Measurements from ENCODE around the gene ASMTL. TPM values are rescaled to one million over a fixed set of nuclear protein-coding genes. Genes with fewer than 3 reads are reported as not detected.

ASMTL gene
- total RNA-seq, 4 donors from 2014 or later: 3.4 to 20.3 (median 18.4) TPM

DNA sequence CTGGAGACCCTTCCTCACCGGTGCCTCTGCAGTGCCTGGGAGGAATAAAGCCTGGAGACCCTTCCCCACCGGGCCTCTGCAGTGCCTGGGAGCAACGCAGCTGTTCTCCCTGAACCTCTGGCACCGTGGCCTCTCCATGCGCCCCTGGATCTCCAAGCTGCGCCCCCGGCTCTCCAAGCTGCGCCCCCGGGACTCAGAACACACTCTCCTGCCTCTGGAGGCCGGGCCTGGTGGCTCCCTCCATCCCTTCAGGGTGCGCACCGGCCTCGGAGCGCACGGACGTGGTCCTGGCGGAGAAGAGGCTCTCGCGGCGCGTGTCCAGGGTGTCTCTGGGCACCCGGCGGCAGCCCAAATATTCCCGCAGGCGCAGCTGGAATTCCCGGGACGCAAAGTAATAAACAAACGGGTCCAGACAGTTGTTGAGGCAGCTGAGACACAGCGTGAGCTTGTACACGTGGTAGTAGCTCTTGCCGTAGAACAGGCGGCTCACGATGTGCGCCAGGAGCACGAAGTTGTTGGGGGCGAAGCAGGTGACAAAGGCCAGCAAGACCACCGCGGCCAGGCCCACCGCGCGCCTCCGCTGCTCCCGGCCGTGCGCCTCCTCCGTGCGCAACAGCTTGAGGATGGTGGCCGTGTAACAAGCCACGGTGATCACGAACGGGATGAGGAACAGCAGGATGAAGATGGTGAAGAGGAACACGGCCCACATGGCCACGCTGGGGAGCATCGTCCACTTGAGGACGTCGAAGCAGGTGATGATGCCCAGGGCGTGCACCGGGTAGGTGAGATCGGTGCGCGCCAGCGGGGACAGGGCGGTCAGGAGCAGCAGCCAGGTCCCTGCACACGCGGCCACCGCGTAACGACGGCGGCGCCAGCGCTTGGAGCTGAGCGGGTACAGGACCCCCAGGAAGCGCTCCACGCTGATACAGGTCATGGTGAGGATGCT is 12.8 kb upstream of the ASMTL start:
- DNase-seq: no peak
- Histone ChIP-seq H3K27me3 (peaks cover 7% of the 10 kb centered on the region), H3K4me3 (no peak overlapping the region), H3K9me3 (no peaks in the 10 kb centered on the region), H3K27ac (no peak overlapping the region), H3K36me3 (no peaks in the 10 kb centered on the region), H3K4me1 (no peaks in the 10 kb centered on the region)
- 17 to 52% methylated on average over 1 to 71 of the region's 75 CpGs for WGBS, 2 donors (ENCODE audit: low coverage in 1 of 2)
- intact Hi-C loops (cut with DNase I; ENCODE audit: low total_unique reads) (no loop called here), in situ Hi-C loops (cut with MboI; ENCODE audit: low pct_ligation_motif_present in 1 of 4, low pct_unique_long_range_greater_than_20kb in 1 of 4, low sequenced_read_pairs in 3 of 4) (loop anchor here in 3 of 4 donors (10.0 to 25.0 kb wide), 3 partner anchors 119 to 1147 kb away; partner anchors contain the start of gene AKAP17A (in 1 of the 3))
- TF ChIP-seq POLR2AphosphoS5 (IDR thresholded peaks at IDR 0.05) (no peak), EP300 (IDR thresholded peaks at IDR 0.05; ENCODE audit: low read depth) (no peak)

DNA sequence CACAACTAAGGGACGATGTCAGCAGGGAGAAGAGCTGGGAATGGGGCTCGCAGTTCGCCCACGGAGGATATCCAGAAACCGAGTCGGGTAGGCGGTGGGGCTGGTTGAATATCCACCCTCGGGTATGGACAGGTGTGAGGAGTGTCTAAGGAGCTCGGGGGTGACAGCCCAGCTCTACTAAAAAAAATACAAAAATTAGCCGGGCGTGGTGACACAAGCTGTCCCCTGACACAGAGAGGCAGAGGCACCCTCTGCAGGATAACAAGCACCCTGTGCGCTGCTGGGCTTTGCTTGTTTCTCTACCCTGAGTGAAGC is 12.2 kb upstream of the ASMTL start:
- no peaks in the 10 kb centered on the region for H3K9me3 ChIP-seq
- H3K4me1 ChIP-seq: no peaks in the 10 kb centered on the region
- H3K4me3 ChIP-seq: no peak overlapping the region
- peaks cover 7% of the 10 kb centered on the region for H3K27me3 ChIP-seq
- no peaks in the 10 kb centered on the region for H3K36me3 ChIP-seq
- no peak for DNase-seq
- no peak for TF ChIP-seq POLR2A (IDR thresholded peaks at IDR 0.05)
- TF ChIP-seq POLR2AphosphoS5 (IDR thresholded peaks at IDR 0.05): no peak
- TF ChIP-seq EP300 (IDR thresholded peaks at IDR 0.05; ENCODE audit: low read depth): no peak
- TF ChIP-seq, protein P1, sequence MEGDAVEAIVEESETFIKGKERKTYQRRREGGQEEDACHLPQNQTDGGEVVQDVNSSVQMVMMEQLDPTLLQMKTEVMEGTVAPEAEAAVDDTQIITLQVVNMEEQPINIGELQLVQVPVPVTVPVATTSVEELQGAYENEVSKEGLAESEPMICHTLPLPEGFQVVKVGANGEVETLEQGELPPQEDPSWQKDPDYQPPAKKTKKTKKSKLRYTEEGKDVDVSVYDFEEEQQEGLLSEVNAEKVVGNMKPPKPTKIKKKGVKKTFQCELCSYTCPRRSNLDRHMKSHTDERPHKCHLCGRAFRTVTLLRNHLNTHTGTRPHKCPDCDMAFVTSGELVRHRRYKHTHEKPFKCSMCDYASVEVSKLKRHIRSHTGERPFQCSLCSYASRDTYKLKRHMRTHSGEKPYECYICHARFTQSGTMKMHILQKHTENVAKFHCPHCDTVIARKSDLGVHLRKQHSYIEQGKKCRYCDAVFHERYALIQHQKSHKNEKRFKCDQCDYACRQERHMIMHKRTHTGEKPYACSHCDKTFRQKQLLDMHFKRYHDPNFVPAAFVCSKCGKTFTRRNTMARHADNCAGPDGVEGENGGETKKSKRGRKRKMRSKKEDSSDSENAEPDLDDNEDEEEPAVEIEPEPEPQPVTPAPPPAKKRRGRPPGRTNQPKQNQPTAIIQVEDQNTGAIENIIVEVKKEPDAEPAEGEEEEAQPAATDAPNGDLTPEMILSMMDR (IDR thresholded peaks at IDR 0.05): no peak
- WGBS, 2 donors (ENCODE audit: low coverage in 1 of 2): 71 to 84% methylated on average over 6 to 12 of the region's 12 CpGs
- in situ Hi-C loops (cut with MboI; ENCODE audit: low pct_ligation_motif_present in 1 of 4, low pct_unique_long_range_greater_than_20kb in 1 of 4, low sequenced_read_pairs in 3 of 4): loop anchor here in 3 of 4 donors (10.0 to 25.0 kb wide), 3 partner anchors 120 to 1147 kb away; partner anchors contain the start of gene AKAP17A (in 1 of the 3)
- H3K27ac ChIP-seq: no peak overlapping the region
- intact Hi-C loops (cut with DNase I; ENCODE audit: low total_unique reads): no loop called here

DNA sequence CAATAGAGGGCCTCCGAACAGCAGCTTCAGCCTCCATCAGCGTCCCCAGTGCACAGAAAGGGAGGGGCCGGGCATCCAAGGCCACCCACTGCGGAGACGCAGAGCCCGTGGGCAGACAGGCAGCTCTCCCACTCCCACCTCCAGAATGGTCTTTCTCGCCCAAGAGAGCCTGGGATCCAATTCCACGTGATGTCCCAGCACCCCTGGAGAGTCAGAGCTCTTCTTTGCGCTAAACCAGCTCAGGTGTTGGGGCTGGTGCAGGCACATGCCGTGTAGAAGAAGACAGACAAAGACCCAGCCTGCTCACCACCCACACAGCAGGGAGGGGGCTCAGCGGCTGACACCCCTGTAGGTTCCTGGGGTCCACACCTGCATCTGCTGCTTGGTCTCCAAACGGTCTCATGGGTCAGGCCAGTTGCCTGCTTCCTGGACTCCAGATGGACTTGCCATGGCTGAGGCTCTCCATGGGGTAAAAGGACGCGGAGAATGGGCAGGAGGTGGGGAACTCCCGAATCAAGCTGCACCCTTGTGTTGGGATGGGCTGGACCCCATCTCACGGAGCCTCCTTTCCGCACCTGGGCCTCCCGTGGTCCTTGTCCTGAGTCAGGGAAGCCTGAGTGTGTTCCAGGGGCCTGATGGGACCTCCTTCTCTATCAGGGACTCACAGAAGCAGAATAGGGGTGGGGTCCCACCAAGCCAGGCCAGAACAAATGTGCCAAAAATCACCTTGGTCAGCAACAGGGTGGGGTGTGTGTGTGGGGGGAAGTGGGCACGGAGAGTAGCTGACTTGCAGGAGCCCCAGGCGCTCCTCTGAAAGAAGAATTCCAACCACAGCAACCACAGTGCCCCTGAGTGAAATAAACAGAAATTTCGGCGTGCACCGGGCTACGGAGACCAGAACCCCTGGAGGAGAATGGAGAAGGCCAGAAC is 11.6 kb upstream of the ASMTL start:
- intact Hi-C loops (cut with DNase I; ENCODE audit: low total_unique reads) (no loop called here), in situ Hi-C loops (cut with MboI; ENCODE audit: low pct_ligation_motif_present in 1 of 4, low pct_unique_long_range_greater_than_20kb in 1 of 4, low sequenced_read_pairs in 3 of 4) (loop anchor here in 3 of 4 donors (10.0 to 25.0 kb wide), 3 partner anchors 120 to 1148 kb away; partner anchors contain the start of gene AKAP17A (in 1 of the 3))
- no peak for DNase-seq
- no peak overlapping the region for H3K4me3 ChIP-seq
- WGBS, 2 donors (ENCODE audit: low coverage in 1 of 2): 74 to 75% methylated on average over 4 to 24 of the region's 24 CpGs
- peaks cover 7% of the 10 kb centered on the region for H3K27me3 ChIP-seq
- H3K27ac ChIP-seq: no peak overlapping the region
- no peaks in the 10 kb centered on the region for H3K36me3 ChIP-seq
- TF ChIP-seq EP300 (IDR thresholded peaks at IDR 0.05; ENCODE audit: low read depth) (no peak), POLR2A (IDR thresholded peaks at IDR 0.05) (no peak), POLR2AphosphoS5 (IDR thresholded peaks at IDR 0.05) (no peak)
- TF ChIP-seq, protein P1 (IDR thresholded peaks at IDR 0.05): no peak
- no peaks in the 10 kb centered on the region for H3K9me3 ChIP-seq
- H3K4me1 ChIP-seq: no peaks in the 10 kb centered on the region

DNA sequence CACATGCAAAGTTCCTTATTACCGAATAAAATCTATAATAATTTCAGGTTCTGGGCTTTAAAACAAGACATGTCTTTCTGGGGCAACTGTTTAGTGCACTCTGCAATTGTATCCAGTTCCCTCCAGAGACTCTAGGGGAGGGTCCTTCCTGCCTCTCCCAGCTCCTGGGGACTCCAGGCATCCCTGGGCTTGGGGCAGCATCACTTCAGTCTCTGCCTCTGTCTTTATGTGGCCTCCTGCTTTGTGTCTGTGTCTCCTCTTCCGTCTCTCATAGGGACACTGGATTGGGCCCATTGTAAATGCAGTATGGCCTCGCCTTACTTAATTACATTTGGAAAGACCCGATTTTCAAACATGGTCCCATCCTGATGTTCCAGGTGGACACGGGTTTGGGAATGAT is 10.9 kb upstream of the ASMTL start:
- DNase-seq: no peak
- 73% methylated on average over 5 of the region's 5 CpGs; no CpG with 5 or more reads in 1 of the 2 donors for WGBS, 2 donors (ENCODE audit: low coverage in 1 of 2)

More for the DNA sequence above, 10.9 kb upstream of the ASMTL start:
- TF ChIP-seq POLR2AphosphoS5 (IDR thresholded peaks at IDR 0.05): no peak
- TF ChIP-seq POLR2A (IDR thresholded peaks at IDR 0.05): no peak
- TF ChIP-seq, protein P1 (IDR thresholded peaks at IDR 0.05): no peak
- no peak for TF ChIP-seq EP300 (IDR thresholded peaks at IDR 0.05; ENCODE audit: low read depth)
- no peaks in the 10 kb centered on the region for H3K9me3 ChIP-seq
- peaks cover 7% of the 10 kb centered on the region for H3K27me3 ChIP-seq
- no peaks in the 10 kb centered on the region for H3K4me1 ChIP-seq
- no peak overlapping the region for H3K4me3 ChIP-seq
- H3K36me3 ChIP-seq: no peaks in the 10 kb centered on the region
- intact Hi-C loops (cut with DNase I; ENCODE audit: low total_unique reads) (no loop called here), in situ Hi-C loops (cut with MboI; ENCODE audit: low pct_ligation_motif_present in 1 of 4, low pct_unique_long_range_greater_than_20kb in 1 of 4, low sequenced_read_pairs in 3 of 4) (loop anchor here in 3 of 4 donors (10.0 to 25.0 kb wide), 3 partner anchors 121 to 1149 kb away; partner anchors contain the start of gene AKAP17A (in 1 of the 3))
- peak overlapping the region in 1 of 4 donors; percentile 17 for H3K27ac ChIP-seq
